Stimulated activated CD8-positive, alpha-beta memory T cell treated with anti-CD3 and anti-CD28 coated beads, Interleukin-15, amount 100 ng/mL, for 1 hour (primary cell): ENCODE measurements around the gene TRIM67.

Source experiments
- DNase-seq: peaks from one replicate; pipeline ENCODE4 v3.0.0-alpha.2; 2020; ENCODE audit warnings: low read depth

The TRIM67 gene

DNA sequence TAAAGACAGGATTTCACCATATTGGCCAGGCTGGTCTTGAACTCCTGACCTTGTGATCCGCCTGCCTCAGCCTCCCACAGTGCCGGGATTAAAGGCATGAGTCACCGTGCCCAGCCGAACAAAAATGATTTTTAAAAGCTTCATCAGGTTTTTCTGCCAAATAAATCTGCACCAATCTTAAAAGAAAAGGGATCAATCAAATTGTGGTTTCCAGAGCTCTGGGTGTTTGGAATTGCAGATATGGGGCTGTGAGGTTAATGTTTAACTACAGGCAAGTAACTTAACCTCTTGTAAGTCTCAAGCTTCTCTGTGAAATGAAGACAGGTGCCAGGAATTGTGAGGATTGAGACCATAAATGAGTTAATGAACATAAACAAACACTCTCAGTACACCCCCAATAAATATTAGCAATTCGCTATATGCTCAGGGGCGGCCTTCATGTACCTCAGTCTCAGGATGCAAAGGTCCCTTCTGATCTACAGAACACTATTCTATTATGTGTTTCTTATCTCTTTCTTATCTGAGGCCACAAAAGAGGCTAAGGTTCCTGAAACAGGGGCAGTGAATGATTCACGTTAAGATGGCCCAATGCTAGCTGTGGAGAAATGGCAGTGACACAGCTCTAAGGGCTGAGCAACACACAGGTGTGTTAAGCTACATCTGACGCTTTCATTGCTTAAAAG is 72.0 kb downstream of the TRIM67 start:
- no peak for DNase-seq

DNA sequence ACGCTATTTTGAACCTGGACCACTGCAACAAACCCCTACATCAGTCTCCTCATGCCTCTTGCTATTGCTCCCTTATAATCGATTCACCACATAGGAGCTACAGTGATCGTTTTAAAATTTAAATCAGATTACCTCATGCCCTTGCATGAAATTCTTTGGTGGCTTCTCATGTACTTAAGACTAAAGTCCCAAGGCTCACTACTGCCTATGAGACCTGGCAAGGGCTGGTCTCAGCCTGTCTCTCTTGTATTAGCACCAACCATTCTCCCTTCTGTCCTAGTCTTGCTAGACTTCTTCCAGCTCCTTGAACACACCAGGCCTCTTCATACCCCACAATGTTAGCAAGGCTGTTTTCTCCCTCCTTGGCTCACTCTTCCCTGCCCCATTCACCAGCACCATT is 72.6 kb downstream of the TRIM67 start:
- DNase-seq, result no peak

- DNase-seq, result no peak
Observed at GRCh38 chr1:231235526-231236207, 73.8 kb downstream of the TRIM67 start.

- no peak for DNase-seq
Observed at GRCh38 chr1:231236208-231236591, 74.3 kb downstream of the TRIM67 start.

DNA sequence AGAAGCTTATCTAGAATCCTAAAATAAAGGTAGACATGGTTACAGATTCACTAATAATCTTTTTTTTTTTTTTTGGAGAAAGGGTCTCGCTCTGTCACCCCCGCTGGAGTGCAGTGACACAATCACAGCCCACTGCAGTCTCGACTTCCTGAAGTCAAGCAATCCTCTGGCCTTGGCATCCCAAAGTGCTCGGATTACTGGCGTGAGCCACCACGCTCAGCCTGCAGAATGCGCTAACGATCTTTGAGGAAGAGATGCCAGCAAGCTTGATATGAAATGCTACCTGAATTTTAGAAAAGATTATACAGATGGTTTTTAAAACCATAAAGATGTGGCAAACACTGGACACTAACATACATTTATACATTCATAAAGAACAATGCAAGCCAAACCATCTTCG is 75.1 kb downstream of the TRIM67 start:
- no peak for DNase-seq

DNA sequence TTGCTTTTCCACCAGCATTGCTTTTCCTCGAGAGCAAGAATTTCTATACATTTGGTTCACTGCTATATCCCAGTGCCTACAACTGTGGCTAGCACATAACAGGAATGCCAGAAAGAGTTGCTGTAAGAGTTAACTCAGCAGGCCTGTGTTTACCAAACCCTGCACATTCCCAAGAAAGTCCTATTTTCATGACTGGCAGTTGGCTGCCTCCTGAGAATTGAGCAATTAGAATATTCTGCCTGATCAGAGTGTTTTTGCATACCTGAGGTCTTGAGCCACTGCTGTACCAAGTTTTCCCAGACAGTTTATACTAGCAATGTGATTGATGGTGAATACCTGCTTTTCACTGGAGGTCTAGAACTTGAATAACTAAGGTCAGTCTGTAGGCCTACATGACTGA is 76.4 kb downstream of the TRIM67 start:
- no peak for DNase-seq

DNA sequence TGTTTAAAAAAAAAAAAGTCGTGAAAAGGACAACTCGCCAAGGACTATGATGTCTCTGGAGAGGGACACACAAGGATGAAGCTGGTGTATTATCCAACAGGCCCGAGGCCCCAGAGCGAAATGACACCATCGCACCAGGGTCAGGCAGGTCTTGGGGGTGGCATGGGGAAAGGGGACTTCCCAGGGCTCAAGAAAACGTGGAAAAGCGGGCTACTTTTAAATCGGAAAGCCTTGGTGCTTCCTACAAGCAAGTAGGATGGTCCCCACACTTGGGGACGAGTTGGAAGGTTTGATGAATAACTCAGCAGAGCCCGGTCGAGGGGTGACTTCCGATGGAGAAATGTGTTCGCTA is 78.6 kb downstream of the TRIM67 start:
- no peak for DNase-seq

- DNase-seq, result peak; percentile 77
Observed at GRCh38 chr1:231240883-231241735, 79.3 kb downstream of the TRIM67 start, which contains the start of gene GNPAT. Gene GNPAT, plus strand, starts transcription at chr1:231241212. Its CDS starts 167 bp downstream, at chr1:231241379.

DNA sequence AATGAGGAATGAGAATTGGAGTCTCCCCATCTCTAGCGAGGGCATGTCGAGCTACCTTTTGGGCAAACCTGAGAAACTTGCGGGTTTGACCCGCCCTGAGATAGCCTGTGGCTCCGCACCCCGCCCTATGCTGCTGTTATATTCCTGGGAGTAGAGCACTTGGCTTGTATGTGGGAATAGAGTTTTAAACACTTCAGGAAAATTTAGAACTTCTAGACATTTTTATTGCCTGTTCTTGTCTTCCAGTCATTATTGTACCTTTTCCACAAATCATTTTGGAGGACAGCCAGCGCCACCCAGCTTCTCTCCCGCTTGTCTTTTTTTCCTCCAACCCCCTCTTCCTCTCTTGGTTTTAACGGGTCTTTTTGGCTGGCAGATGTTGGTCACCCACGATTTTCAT is 79.9 kb downstream of the TRIM67 start:
- DNase-seq, result no peak

DNA sequence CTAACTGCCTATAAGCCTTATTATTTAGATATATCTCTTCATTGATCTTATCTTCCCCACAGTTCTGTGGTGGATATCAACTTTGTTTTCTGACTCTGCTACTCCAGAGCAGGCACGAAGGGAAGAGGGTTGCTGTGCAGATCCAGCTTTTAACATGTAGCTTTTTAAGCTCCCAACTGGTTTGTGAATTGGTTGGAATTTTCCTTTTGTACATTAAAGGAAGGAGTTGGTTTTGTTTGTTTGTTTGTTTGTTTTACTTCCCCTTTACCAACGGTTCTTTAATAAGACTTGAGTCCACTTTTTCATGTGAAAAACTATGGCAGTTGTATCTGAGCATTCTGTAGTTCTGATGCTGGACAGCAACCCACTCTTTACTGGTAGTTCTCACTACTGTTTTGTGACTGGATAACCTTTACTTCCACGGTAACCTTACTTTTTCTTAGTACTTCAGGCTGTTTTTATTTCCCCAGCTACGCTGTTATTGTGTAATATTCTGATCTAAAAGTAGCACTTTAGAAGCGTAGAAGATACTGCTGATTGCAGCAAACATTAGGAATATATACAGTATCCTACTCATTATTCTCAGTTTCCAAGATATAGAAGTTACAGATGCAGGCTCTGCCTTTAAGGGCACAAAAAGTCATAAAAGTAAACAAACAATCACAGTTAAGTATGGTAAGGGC is 80.8 kb downstream of the TRIM67 start:
- DNase-seq, result no peak

DNA sequence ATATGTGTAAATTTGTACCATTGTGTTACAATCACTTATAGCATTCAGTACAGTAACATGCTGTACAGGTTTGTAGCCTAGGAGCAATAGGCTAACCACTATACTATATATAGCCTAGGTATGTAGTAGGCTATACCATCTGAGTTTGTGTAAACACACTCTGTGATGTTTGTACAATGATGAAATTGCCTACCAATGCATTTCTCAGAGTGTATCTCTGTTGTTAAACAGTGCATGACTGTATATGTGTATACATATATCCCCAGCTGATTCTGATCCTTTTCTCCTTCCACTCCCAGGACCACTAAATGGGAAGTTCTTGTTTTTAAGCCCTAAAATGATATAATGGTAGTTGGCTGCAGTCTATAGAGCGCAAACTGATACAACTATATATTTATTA is 86.9 kb downstream of the TRIM67 start:
- no peak for DNase-seq

- no peak for DNase-seq
Observed at GRCh38 chr1:231252336-231252735, 90.5 kb downstream of the TRIM67 start.

GRCh38 chr1:231260351-231260750 is 98.5 kb downstream of the TRIM67 start:
- no peak for DNase-seq

- no peak for DNase-seq
Observed at GRCh38 chr1:231264642-231265041, 102.8 kb downstream of the TRIM67 start.

- no peak for DNase-seq
Observed at GRCh38 chr1:231265379-231265778, 103.5 kb downstream of the TRIM67 start.

GRCh38 chr1:231266811-231267322 is 105.0 kb downstream of the TRIM67 start:
- no peak for DNase-seq
